ENCODE data around the gene FAM131C. TPM values are rescaled to one million over a fixed set of nuclear protein-coding genes. Genes with fewer than 3 reads are reported as not detected.
"Not testable (repeated sequence)": the region's sequence is repeated elsewhere in the genome, so short reads cannot be mapped to it uniquely, and the experiment has no call there.

FAM131C gene
- total and polyA plus RNA-seq, 5 donors = 2.6 to 11.5 (median 4.5) TPM

GRCh38 chr1:16032388-16033102 lies 40.9 kb downstream of the FAM131C start:
- DNase-seq (peak; percentile 89 to 96 (median 95)), ATAC-seq (peak; percentile 90 to 91)
- WGBS = 48% methylated on average over 18 of the region's 18 CpGs
- Histone ChIP-seq H3K27ac (ENCODE audit: low read length) (no peak overlapping the region), H3K4me1 (ENCODE audit: control insufficient read depth, insufficient read depth, low read length) (no peaks in the 10 kb centered on the region), H3K9me3 (ENCODE audit: control insufficient read depth, low read length) (no peaks in the 10 kb centered on the region), H3K27me3 (ENCODE audit: control insufficient read depth, insufficient read depth) (no peaks in the 10 kb centered on the region), H3K4me3 (ENCODE audit: low read length) (no peak overlapping the region)
- intact Hi-C loops (cut with DNase I) = loop anchor here in 1 of 4 donors (1.0 kb wide), 1 partner anchor 24 kb away; no protein-coding TSS in a partner anchor

- ATAC-seq (no peak), DNase-seq (peak in 2 of 3 donors; percentile 45 to 50)
- intact Hi-C loops (cut with DNase I) = no loop called here
- no peak overlapping the region for H3K4me3 ChIP-seq (ENCODE audit: low read length)
- 86% methylated on average over 8 of the region's 8 CpGs for WGBS
- H3K27ac ChIP-seq (ENCODE audit: low read length) = no peak overlapping the region
- H3K9me3 ChIP-seq (ENCODE audit: control insufficient read depth, low read length) = no peaks in the 10 kb centered on the region
- H3K4me1 ChIP-seq (ENCODE audit: control insufficient read depth, insufficient read depth, low read length) = no peaks in the 10 kb centered on the region
- H3K27me3 ChIP-seq (ENCODE audit: control insufficient read depth, insufficient read depth) = no peaks in the 10 kb centered on the region
Measured at GRCh38 chr1:16031551-16031950, 41.9 kb downstream of the FAM131C start.

DNA sequence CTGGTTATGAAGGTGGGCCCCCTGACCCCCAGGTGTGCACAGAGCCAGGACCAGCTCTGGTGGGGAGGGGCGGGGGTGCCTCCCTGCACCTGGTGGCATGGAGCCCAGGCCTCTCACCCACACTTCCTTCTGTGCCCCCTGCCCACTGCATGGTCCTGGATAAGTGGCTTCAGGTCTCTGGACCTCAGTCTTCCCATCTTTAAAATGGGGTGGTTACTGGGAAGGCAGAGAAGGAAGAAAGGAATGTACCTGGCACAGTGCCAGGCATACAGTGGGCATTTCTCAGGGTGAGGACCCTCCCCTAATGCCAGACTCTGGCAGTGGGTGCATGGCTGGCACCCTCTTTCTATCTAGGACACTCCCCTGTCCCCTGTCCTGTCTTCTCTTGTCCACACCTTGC lies 44.2 kb downstream of the FAM131C start:
- Histone ChIP-seq H3K27ac (ENCODE audit: low read length) (no peak overlapping the region), H3K27me3 (ENCODE audit: control insufficient read depth, insufficient read depth) (no peaks in the 10 kb centered on the region), H3K4me3 (ENCODE audit: low read length) (no peak overlapping the region), H3K9me3 (ENCODE audit: control insufficient read depth, low read length) (no peaks in the 10 kb centered on the region), H3K4me1 (ENCODE audit: control insufficient read depth, insufficient read depth, low read length) (no peaks in the 10 kb centered on the region)
- no peak for ATAC-seq
- intact Hi-C loops (cut with DNase I) = no loop called here
- peak in 1 of 3 donors; percentile 39 for DNase-seq
- WGBS = 81% methylated on average over 1 of the region's 1 CpG

GRCh38 chr1:16029003-16029268 lies 44.5 kb downstream of the FAM131C start:
- intact Hi-C loops (cut with DNase I); H3K9me3 ChIP-seq (ENCODE audit: control insufficient read depth, low read length); ATAC-seq; H3K27ac ChIP-seq (ENCODE audit: low read length); H3K4me3 ChIP-seq (ENCODE audit: low read length); H3K4me1 ChIP-seq (ENCODE audit: control insufficient read depth, insufficient read depth, low read length); H3K27me3 ChIP-seq (ENCODE audit: control insufficient read depth, insufficient read depth): not testable (repeated sequence)
- peak in 1 of 3 donors; percentile 47 for DNase-seq
- WGBS = 71% methylated on average over 12 of the region's 13 CpGs

GRCh38 chr1:16028237-16029002 lies 45.0 kb downstream of the FAM131C start:
- H3K27ac ChIP-seq (ENCODE audit: low read length) = no peak overlapping the region
- H3K27me3 ChIP-seq (ENCODE audit: control insufficient read depth, insufficient read depth) = no peaks in the 10 kb centered on the region
- intact Hi-C loops (cut with DNase I) = no loop called here
- DNase-seq (peak in 1 of 3 donors; percentile 45), ATAC-seq (no peak)
- no peaks in the 10 kb centered on the region for H3K4me1 ChIP-seq (ENCODE audit: control insufficient read depth, insufficient read depth, low read length)
- 65% methylated on average over 19 of the region's 19 CpGs for WGBS
- H3K4me3 ChIP-seq (ENCODE audit: low read length) = no peak overlapping the region
- no peaks in the 10 kb centered on the region for H3K9me3 ChIP-seq (ENCODE audit: control insufficient read depth, low read length)

- Histone ChIP-seq H3K27ac (ENCODE audit: low read length) (no peak overlapping the region), H3K4me1 (ENCODE audit: control insufficient read depth, insufficient read depth, low read length) (no peaks in the 10 kb centered on the region), H3K27me3 (ENCODE audit: control insufficient read depth, insufficient read depth) (no peaks in the 10 kb centered on the region), H3K9me3 (ENCODE audit: control insufficient read depth, low read length) (no peaks in the 10 kb centered on the region), H3K4me3 (ENCODE audit: low read length) (no peak overlapping the region)
- DNase-seq = peak in 2 of 3 donors; percentile 70 to 76
- peak; percentile 25 to 29 for ATAC-seq
- 12% methylated on average over 33 of the region's 33 CpGs for WGBS
- intact Hi-C loops (cut with DNase I) = no loop called here
Measured at GRCh38 chr1:16026723-16027484, 46.5 kb downstream of the FAM131C start.

- DNase-seq = peak in 1 of 3 donors; percentile 30
Measured at GRCh38 chr1:16026302-16026701, 47.1 kb downstream of the FAM131C start.

DNA sequence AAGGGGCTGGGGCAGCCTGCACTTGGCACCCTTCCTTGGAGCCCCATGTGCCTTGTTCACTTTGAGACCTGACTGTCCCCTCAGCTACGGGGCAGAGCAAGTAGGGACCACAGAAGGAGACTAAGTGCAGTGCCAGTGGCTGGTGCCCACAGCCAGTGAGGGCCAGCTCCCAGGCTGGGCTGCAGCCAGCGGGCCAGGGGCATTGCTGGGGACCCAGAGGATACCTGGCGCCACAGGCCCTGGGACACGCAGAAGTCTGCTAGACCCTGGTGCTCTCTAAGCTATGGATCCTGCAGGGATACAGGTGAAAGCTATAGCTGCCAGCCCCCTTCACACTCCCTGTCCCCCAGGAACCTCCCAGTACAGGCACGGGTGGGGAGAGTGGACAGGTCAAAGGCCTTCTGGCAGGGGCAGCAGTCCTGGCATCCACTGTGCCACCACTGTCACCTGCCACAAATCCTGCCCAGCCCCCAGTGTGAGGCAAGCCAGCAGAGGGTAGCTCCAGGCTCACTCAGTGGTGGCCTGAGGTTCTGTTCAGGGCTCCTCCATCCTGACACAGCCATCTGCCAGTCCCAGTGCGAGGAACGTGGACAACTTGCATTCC lies 50.3 kb downstream of the FAM131C start:
- intact Hi-C loops (cut with DNase I) = no loop called here
- Histone ChIP-seq H3K4me3 (ENCODE audit: low read length) (no peak overlapping the region), H3K27ac (ENCODE audit: low read length) (no peak overlapping the region), H3K9me3 (ENCODE audit: control insufficient read depth, low read length) (no peaks in the 10 kb centered on the region), H3K27me3 (ENCODE audit: control insufficient read depth, insufficient read depth) (no peaks in the 10 kb centered on the region), H3K4me1 (ENCODE audit: control insufficient read depth, insufficient read depth, low read length) (no peaks in the 10 kb centered on the region)
- no peak for ATAC-seq
- peak in 2 of 3 donors; percentile 39 to 40 for DNase-seq
- 73% methylated on average over 7 of the region's 7 CpGs for WGBS

More at GRCh38 chr1:16026302-16026701, 47.1 kb downstream of the FAM131C start:
- ATAC-seq; H3K4me3 ChIP-seq (ENCODE audit: low read length); H3K27me3 ChIP-seq (ENCODE audit: control insufficient read depth, insufficient read depth); H3K27ac ChIP-seq (ENCODE audit: low read length); intact Hi-C loops (cut with DNase I); H3K9me3 ChIP-seq (ENCODE audit: control insufficient read depth, low read length); H3K4me1 ChIP-seq (ENCODE audit: control insufficient read depth, insufficient read depth, low read length): not testable (repeated sequence)
- 28% methylated on average over 9 of the region's 10 CpGs for WGBS

GRCh38 chr1:16022393-16022792 lies 51.1 kb downstream of the FAM131C start:
- Histone ChIP-seq H3K4me1 (ENCODE audit: control insufficient read depth, insufficient read depth, low read length) (no peaks in the 10 kb centered on the region), H3K4me3 (ENCODE audit: low read length) (no peak overlapping the region), H3K9me3 (ENCODE audit: control insufficient read depth, low read length) (no peaks in the 10 kb centered on the region), H3K27me3 (ENCODE audit: control insufficient read depth, insufficient read depth) (no peaks in the 10 kb centered on the region), H3K27ac (ENCODE audit: low read length) (no peak overlapping the region)
- no peak for ATAC-seq
- peak in 2 of 3 donors; percentile 22 to 33 for DNase-seq
- intact Hi-C loops (cut with DNase I) = no loop called here
- WGBS = 73% methylated on average over 11 of the region's 11 CpGs

- DNase-seq (peak in 2 of 3 donors; percentile 47 to 56), ATAC-seq (no peak)
- Histone ChIP-seq H3K27ac (ENCODE audit: low read length) (no peak within 1 kb of the TSS), H3K4me3 (ENCODE audit: low read length) (no peak within 1 kb of the TSS), H3K4me1 (ENCODE audit: control insufficient read depth, insufficient read depth, low read length) (no peaks in the 10 kb centered on the region), H3K27me3 (ENCODE audit: control insufficient read depth, insufficient read depth) (no peaks in the 10 kb centered on the region), H3K9me3 (ENCODE audit: control insufficient read depth, low read length) (no peaks in the 10 kb centered on the region)
- whole genome bisulfite sequencing = 54% methylated on average over 6 of the region's 6 CpGs
- intact Hi-C loops (cut with DNase I) = no loop called here
Measured at GRCh38 chr1:16021681-16022080, 51.8 kb downstream of the FAM131C start, which contains the start of gene CLCNKA. Gene CLCNKA, plus strand, starts transcription at chr1:16022036. Its CDS starts 584 bp downstream, at chr1:16022620.
